SIG-M5 treated with dmso at 0.1 percent for 504 hours (cell line): ENCODE measurements around the gene TRPM6.

Experiments
- DNase-seq: peaks from one replicate; lab custom pipeline; 2025; ENCODE audit not compliant: unreplicated experiment; lab: John Stamatoyannopoulos, UW

Gene TRPM6

DNA sequence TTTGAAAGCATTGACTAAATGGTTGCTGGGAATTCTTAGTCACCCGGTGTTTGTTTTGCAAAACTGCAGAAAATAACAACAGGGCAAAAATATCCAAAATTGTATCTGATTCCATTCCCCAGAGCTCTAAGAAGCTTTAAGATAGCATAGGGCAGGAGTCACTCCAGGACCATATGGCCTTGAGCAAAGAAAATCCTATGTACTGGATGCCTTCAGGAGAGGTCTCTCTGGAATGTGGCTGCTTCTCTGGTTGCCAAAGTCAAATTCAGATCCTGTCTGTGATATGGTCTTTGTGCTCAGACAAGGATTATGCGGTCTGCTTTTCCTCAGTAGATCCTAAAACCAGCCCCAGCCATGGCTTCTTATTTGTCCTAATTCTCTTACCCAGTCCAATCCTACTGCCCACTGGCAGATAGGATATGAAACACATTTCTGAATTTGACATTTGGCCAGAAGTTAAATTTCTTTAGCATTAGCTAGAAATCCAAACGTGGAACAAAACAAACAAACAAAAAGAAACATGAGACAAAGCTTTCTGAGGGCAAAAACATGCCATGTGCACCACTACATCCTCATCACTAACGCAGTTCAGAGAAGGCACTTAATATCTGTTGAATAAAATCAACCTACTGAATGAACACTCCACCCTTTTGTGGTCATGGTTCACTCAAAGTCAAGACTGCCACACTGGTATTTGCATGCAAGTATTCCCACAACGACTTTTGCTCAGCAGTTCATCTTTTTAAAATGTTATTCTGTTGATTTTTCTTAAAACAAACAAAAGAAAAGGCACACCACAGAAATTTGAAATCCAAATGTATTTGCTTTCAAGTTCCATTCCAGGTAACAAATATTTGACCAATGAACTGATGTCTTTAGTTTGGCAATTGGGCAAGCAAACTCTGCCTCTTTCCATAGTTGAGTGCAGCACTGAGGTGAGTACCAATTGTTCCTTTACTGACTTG is 165.7 kb downstream of the TRPM6 start:
- DNase-seq, result no peak

DNA sequence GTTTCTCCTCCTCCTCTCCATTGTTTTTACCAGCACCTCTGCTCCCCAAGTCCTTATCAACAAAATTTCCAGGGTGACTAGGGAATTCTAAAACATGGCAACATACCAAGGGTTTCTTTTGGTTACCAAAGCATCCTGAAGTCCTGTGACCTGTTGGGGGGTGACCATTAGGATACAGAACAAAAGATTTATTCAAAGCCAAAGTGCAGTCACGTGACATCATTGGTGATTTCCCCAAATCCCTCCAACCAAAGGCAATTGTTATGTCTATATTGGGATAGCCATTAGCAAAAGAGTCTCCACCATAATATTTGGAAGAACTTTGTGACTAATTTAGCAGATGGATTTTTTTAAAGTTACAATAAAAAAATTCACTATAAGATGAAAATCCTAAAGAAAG is 168.4 kb downstream of the TRPM6 start:
- DNase-seq, result no peak

DNA sequence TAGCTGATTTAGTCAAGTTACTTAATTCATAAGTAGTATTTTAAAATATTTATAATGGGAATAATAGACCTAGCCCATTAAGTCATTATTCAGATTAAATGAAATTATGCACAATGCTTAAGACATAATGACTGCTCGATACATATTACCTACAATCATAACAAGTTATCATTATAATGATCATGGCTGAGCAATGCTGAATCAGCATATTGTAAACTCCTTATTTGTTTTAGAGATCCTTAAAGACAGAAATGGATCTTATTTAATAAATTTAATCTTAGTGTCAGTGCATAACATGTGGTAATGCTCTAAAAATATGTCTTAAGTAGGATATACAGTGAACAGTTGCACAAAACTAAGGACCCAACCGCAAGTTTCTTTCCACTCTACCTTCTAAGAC is 169.0 kb downstream of the TRPM6 start:
- DNase-seq, result no peak

DNA sequence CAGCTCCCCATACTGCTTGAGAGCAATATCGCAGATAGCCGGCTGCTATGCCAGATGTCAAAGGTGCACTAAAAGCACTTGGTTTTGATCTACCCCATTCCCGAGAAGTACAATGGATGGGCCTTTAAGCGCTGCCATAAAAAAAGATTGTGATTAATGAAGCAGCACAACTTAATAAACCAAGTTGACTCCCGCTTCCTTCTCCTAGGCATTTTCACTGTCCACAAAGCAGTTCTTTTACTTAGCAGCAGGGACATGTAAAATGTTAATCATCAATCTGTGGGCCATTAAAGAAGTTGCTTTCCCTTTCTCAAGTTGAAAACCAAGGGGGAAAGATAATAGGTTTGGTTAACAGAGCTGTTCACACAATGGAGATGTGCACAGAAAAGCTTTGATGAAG is 176.4 kb downstream of the TRPM6 start:
- no peak for DNase-seq

DNA sequence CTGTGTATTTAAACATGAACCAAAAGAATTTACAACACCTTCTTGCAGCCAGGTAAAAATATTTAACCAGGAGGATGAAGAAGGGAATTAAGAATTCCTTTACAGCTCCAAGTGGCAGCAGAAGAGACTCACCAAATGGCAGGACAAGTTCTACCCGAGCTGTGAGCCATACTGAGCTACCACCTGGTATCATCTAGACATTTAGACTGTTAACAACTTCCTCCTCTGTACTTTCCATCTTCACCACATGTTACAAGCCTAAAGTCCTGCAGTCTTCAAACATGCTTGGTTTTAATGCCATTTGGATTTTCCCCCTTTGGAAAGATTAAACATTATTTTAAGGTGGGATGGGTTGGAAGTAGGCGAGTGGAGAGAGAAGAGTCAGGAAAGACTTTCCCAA is 190.2 kb downstream of the TRPM6 start:
- no peak for DNase-seq

DNA sequence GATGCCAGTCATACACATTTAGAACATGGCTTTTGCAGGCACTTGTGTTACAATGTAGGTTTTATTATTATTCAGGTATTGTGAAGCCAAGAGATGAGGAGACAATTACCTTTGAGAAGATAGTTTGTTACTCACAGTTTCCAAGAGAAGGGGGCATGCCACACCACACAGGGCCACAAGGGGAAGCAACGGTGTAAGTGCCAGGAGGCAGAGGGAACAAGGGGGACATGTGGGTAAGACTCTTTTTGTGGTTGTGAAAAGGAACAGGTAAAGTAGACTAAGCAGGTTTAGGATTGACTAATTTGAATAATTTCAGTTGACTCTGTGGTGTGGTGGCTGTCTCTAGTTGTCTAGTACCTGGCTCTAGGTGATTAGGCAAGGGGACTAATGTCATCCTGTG is 191.2 kb downstream of the TRPM6 start:
- no peak for DNase-seq

DNA sequence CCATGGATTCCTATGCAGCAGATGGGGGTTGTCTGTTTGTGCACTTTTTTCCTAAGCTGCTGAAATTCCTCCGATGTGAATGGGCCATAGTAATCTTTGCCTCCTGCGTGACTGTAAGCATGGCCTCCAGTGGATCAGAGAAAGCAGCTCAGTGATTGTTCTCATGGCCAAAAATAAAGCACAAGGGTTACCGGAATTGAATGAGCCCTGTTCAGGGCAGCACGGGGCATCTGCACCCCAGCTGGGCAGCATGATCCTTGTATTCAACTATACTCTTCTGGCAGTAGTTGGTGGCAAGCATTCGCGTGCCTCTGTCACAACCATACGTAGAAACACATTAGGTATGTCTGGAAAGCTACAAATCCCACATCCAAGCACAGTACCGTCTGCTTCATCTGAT is 196.7 kb downstream of the TRPM6 start:
- DNase-seq, result no peak

DNA sequence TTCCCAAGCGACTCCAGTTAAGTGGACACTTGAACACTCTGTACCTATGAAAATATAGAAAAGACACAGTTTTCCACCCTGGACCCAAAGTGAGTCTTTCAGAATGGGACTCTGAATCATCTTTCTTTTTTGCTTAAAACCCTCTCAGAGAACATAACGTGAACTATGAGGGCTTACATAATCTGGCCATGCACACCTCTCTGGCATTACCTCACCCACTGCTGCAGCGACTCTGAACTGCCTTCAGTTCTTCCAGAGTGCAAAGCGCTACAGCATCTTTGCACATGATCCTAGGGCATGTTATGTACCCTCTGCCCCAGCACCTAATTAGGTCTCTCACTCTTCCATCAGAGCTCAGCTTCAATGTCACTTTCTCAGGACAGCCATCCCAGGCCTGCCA is 204.4 kb downstream of the TRPM6 start:
- no peak for DNase-seq

DNA sequence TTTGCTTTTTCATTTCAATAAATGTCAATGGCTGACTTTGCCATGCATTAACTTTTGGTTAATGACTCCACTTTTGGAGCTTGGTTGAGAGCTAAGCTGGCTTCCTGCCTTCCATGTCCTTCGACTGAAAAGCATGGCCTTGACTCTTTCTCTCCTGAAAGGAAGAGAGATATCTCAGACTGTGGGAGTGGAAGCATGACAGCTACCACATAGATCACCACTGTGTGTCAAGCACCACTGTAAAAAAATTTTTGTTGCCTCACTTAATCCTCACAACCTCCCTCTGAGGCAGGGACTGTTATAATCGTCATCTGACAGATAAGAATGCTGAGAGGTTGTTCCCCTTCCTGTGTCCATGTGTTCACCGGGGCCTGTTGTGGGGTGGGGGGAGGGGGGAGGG is 205.8 kb downstream of the TRPM6 start:
- DNase-seq, result no peak

DNA sequence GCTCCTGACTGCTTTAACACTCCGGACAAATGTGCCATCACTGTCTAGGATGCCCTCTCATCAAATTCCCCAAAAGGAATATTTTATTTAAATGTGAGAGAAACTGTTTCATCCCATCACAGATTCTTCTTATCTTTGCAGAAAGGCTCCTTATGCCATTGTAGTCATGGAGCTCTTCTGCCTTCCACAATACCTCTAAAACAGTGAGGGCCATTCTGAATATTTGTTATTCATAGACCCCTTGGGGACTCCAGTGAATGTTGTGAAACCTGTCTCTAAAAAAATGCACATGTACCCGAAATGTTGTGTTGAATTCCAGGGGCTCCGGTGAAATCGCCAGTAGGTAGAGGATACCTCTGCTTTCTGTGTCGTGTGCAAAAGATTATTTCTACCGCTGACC is 213.6 kb downstream of the TRPM6 start:
- no peak for DNase-seq
